ENCODE data around the gene CTNND2.
"Not testable (repeated sequence)": the region's sequence is repeated elsewhere in the genome, so short reads cannot be mapped to it uniquely, and the experiment has no call there.

The CTNND2 gene

DNA sequence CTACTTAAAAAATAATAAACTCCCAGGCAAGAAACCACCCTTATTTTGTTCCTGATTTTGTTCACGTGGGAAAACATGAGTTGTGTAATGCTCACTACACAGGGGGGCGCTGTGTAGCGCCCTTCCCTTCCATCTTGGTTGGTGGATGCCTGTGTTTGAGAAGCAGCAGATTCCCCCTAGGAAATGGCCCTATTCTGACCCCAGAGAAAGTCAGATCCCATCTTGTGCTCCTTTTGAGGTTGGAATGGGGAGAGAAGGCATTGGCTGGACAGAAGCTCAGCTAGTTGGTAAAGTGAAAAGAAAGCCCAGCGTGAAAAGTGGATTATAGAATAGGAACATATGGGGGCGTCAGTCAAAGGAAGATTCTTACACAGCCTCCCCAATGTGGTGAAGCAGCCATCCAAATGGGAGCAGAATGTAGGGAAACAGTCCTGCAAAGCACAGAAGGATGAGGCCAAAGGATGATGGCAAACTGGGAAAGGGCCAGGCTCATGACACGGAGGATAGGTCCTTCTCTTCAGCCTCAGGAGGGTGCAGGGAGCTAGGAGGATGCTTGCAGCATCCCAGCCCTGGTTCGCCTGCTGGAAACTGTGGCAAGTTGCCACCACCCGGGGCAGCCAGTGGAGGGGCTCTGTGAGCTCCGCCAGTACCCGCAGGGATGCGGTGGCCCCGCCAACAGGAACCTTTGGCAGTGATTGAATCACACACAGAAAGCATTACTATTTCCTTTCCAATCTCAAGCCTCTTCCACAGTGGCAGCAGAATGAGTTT is 829.0 kb downstream of the CTNND2 start:
- no peak for DNase-seq (ENCODE audit: low read depth)

DNA sequence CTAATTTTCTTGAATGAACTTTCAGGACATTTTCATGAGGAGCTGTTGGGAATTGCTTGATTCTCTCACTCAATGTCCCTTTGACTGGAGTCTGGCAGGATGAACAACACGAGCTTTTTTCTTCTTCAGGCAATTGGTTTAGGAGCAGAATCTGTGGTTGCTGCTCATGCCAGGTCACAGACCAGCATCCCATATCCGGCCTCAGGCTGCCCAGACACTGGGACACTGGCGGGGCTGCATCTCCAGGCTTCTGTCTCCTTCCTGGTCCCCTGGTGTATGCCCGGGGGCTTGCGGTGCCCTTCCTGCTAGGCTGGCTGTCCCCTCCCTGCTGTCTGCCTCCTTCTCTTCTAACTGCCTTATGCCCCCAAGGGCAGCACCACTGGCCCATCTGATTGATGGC is 831.7 kb downstream of the CTNND2 start:
- DNase-seq (ENCODE audit: low read depth): no peak

DNA sequence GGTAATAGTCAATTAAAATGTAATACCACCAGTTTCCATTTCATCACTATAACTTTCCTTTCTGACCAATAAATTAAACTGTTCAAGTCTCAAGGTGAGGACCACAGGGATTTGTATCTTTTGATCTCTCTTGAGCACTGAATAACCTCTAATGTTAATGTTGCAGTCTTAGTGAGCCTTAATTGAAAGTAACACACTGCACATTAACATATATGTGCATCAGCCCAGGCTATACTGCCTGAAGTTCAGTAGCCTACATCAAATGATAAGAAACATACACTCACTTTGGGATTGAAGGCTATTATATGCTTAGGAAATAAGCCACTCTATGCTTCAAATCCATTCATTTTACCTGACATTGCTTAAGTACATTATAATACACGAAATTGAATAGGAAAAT is 832.2 kb downstream of the CTNND2 start:
- DNase-seq (ENCODE audit: low read depth): no peak

DNA sequence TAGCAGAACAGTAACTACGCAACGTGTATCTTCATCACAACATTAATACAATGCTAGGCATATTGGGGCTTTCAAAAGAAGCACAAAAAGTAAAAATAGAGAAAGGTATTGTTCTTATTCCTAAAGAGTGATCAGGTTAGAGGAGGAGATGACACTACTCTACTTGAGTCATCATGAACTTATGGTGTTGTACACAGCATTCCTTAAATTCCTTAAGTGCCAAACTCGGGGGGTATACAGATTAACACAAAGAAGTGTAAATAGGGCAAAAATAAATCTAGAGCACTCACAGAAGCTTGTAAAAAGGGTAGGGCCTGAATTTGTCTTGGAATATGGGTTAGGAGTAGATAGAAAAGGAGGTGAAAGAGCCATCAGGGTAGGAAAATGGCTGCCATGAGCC is 835.2 kb downstream of the CTNND2 start:
- DNase-seq (ENCODE audit: low read depth): no peak

DNA sequence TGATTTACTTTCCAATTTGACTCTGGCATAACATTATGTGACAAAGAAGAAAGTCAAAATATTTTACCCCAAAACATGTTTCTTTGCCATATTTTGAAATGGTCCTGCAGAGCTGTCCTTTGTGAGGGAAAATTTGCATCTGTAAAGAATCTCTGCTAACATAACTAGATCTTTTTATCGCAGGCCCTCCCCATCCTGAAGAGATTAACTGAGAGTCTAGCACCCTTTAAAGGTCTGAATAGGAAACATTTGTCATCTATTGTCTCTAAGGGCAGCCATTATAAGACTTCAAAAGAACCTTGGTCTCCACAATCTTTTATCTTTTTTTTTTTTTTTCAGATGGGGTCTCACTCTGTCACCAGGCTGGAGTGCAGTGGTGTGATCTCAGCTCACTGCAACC is 838.5 kb downstream of the CTNND2 start:
- DNase-seq (ENCODE audit: low read depth): not testable (repeated sequence)

DNA sequence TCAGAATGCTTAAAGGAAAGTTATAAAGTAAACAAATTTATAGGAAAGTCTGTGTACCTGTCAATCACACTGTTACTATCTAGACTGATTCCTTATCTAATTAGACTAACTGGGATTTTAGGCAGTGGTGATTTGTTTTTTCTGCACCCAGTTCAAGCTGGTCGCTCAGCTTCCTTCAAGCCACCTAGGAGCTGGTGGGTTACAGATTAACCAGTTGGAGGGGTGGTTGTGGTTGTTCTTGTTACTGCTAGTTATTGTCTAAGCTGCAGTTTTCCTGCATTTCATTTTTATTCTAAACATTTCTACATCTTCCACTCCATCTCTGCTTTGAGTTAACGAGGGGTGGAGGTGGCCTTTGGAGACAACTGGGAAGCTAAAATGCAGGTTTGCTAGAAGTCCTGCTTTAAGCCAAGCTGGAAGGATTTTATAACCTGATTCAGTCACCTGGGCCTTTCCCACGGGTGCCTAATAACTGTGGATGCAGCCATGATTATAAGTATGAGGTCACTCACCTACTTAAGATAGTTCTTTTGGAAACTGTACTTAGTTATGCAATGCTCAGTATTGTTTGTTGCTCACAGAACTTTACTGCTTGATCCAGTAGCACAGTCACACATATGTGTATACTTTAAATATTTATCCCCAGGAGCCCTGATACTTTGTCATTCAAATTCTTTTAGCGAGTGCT is 839.3 kb downstream of the CTNND2 start:
- no peak for DNase-seq (ENCODE audit: low read depth)

DNA sequence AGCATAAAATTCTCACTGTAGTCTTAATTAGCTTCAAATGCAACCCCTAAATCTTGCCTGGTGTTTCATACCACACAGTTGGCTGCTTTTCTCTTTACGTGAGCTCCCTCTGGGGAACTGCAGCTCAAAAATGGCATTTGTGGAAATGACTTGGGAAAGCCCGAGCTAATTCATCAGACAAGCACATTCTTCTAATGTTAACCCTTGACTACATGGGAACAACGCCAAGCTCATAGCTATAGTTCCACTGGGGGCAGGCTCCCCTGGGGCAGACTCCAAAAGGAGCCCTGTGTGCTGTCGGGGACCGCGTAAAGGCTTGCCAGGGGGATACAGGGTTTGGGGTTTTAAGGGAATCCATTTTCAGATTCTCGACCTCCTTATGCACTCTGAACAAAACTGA is 841.8 kb downstream of the CTNND2 start:
- DNase-seq (ENCODE audit: low read depth): no peak

DNA sequence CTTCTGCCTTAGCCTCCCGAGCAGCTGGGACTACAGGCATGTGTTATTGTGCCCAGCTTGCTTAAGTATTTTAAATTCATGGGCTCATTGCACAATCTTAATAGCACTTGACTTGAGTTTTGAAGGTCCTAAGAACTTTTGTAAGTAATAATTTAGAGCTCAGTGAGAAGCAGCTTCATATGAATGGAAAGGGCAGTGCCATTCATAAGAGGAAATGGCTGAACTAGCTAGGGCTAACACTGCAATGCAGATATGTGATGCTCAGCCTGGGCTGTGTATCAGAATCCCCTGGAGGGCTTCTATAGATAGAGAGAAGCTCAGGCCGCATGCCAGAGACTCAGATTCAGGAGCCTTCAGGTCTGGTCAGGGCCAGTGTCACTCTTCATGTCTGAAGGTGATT is 847.7 kb downstream of the CTNND2 start:
- DNase-seq (ENCODE audit: low read depth): no peak

DNA sequence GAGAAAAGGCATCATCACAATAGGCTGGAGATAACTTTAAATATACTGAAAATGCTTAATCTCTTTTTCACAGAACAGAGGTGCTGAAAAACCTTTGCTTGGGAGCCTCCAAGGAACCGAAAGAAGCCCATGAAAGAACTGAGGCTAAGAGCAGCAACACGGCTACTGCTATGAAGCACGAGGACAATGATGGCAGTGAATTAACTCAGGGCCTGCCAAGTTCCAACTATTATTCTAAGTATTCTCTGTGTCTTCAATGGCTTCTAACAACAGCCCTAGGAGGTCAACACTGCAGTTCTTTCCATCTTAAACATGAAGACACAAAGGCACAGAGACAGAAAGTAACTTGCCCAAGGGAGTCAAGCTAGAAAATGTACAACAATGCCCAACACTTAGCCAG is 850.2 kb downstream of the CTNND2 start:
- no peak for DNase-seq (ENCODE audit: low read depth)

DNA sequence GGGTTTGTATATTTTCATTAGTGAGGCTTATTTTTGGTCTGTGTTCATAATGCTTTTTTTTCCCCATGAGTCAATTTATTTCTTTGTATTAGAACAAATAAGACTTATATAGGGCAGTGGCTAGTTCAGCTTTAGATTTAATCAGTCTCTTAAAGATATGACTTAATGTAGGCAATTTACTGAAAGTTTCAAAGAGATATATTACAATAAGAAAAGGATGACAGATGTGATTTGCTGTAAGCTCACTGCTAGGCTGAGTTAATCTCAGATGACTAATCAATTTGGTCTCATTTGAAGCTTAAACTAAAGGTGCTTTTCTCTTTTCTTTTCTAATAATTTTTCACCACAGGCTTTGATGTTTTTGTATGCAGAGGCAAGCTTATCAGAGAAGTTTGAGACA is 851.4 kb downstream of the CTNND2 start:
- no peak for DNase-seq (ENCODE audit: low read depth)

DNA sequence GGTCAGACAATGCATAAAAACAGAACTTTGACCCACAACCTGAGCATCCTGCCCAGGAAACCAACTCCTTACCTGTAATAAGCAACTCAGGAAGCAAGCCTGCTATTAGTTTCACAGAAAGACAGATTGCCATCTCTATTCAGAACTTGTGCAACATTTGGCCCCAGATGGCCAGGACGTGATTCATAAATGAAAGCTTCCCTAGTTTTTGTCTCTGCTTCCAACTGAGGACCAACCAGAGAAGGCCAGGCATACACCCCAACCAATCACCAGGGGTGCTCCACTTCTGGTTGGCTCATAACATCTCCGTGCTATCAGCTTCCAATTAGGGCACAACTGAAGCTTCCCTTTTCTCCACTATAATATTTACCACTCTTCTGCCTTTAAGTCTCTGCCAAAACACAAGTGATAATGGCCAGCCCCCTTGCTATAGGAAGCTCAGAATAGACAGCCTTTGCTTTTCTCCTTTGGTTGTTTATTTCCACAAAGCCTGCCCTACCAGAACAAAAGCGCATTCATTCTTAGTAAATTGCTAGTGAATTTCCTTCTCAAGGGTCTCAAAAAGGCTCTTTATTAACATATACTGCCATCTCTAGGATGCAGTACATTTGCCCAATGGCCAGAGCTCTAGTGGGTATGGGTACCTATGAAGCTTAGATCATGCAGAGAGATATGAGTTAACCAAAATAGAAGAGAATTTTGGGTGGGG is 853.5 kb downstream of the CTNND2 start:
- DNase-seq (ENCODE audit: low read depth): no peak

DNA sequence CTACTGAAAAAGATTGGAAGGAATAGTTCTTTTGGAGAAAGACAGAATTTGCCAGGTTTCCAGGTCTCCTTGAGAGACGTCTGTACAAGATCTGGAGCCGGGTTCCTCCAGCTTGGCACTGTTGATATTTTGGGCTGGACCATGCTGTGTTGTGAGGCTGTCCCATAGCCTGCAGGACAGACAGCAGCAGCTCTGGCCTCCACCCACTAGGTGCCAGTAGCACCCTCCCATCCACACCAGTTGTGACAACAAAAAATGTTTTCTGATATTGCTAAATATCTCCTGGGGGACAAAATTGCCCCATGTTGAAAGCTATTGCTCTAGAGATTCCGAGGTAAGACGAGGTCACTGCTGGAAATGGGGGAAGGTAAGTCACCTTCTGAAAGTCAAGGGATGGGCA is 855.5 kb downstream of the CTNND2 start:
- no peak for DNase-seq (ENCODE audit: low read depth)

DNA sequence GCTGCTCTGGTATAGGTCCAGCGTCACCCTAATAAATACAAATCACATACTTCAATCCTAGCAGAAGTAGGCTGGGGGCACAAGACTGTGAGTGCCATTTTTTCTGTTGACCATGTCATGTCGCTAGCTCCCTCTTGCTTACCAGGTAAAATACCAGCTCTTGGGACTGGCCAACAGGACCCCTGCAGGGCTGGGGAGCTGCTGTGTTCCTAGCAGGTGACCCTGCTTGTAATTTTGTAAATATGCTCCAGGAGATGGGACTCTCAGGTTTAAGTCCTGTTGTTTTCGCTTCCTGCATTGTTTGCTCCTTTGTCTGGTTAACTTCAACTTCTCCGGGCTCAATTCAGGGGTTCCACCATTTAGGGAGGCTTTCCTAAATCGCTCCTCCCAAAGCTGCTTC is 856.6 kb downstream of the CTNND2 start:
- DNase-seq (ENCODE audit: low read depth): no peak

DNA sequence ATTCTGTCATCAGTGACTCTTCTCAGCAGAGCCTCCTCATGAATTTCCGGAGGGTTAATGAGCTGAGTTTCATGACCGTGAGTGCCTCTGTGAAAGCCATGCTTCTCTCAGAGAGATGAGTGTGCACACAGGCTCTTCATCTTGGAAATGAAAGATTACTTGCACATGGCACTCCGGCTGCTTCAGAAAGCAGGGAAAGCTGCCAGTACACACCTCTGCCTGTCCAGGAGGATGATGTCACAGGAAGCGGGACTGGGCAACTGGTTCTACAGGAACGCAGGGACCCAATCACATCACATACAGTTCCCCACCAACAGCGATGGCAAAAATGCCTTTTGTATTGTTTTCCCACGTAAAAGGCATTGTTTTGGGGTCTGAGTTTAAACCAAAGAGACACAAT is 857.2 kb downstream of the CTNND2 start:
- DNase-seq (ENCODE audit: low read depth): no peak

DNA sequence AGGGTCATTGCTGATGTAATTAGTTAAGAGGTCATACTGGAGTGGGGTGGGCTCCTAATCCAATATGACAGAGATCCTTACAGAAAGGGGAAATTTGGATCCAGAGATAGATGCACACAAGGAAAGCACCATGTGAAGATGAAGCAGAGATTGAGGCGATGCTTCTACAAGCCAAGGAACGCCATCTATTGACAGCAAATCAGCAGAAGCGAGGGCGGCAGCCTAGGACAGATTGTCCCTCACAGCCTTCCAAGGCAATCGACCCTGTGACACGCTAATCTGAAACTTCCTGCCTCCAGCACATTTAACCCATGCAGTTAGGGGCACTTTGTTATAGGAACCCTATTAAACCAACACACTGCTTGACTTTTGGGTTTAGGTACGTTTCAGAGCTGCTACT is 858.1 kb downstream of the CTNND2 start:
- no peak for DNase-seq (ENCODE audit: low read depth)

DNA sequence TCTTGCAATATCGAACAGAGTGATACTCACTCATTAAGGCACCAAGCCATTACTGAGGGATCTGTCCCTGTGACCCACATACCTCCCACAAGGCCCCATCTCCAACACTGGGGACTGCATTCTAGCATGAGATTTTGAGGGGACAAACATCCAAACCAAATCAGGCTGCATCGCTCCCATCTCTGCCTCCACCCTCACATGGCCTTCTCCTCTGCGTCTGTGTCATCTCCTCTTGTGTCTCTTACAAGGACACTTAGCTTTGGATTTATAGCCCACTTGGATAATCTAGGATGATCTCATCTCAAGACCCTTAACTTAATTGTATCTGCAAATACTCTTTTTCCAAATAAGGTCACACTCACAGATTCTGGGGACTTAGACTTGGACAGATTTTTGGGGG is 858.8 kb downstream of the CTNND2 start:
- DNase-seq (ENCODE audit: low read depth): no peak

DNA sequence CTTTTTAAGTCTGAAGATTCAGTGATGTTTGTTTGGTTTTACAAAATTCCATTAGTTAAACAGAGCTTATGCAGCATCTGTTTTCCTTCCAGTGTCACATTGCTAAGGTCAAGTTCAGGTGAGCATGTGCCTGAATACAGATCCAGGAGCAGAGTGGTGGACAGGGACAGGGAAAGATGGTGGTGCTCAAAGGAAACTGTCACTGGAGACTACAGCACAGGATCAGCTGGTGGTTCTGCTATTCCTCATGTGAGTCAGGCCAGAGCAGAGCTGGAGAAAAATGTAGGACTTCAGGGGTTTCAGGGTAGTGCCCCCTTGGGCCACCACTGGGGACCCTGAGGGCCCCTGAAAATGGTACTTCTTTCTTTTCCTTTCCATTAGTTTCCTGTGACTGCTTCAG is 859.7 kb downstream of the CTNND2 start:
- no peak for DNase-seq (ENCODE audit: low read depth)

DNA sequence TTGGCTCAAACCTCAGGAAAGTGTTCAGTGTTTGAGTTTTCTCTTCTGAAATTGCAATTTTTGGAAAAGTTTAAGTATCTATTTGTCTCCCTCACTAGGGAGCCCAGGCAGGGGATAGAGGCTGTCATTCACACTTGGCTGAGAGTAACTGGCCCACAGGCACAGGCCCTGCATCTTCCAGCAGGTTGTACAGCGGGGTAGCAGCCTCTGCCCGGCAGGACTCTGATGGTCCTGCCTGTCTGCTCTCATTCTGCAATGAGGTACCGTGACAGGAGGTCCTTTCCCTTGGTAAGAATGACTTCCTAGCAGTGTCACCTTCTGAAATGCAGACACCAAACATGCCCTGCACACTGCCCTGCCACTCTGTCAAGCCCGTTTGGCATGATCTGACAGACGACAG is 860.4 kb downstream of the CTNND2 start:
- DNase-seq (ENCODE audit: low read depth): no peak

DNA sequence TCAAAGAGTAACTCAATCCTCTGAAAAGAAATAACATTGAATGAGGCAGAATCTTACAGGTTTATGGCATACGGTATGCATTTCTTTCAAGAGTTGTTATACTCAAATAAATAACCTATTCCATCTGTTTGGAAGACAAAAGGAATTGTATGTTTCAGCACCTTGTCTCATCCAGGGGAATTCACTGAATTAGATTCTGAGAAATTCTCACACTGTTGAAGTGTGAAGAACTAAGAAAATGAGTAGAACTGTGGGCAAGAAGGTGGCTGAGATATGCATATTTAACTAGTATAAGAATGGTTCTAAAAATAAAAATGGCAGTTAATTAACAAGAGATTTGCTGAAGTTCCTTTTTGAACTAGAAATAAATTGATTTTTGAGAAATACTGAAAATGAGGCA is 863.9 kb downstream of the CTNND2 start:
- DNase-seq (ENCODE audit: low read depth): no peak

DNA sequence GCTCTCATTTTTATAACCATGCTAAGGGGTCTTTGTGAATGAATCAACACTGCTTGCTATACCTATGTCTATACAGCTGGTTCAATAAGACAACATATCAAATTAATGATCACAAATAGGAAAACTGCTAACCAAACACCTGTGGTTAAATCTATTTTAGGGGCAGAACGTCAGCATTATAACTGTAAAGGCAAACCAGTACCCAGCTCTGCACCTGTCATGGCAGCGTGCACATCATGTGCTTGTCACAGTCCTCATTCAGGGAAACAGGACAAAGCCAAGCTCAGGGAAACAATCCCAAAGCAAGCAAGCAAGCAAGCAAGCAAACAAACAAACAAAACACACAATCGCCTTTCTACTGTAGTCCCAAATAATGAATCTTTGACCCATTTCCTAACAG is 865.5 kb downstream of the CTNND2 start:
- no peak for DNase-seq (ENCODE audit: low read depth)

DNA sequence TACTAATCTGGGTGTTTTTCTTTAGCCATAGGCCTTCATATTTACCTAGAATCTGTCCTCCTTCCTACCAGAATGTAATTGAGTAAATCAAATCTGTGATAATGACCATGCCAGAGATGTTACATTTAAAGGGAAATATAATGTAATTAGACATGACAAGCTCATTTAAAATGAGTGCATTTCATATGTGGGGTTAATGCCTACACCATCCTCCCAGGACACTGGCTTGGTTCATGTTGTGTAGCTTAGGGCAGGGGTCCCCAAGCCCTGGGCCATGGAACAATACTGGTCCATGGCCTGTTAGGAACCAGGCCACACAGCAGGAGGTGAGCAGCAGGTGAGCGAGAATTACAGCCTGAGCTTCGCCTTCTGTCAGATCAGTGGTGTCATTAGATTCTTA is 866.3 kb downstream of the CTNND2 start:
- DNase-seq (ENCODE audit: low read depth): no peak

DNA sequence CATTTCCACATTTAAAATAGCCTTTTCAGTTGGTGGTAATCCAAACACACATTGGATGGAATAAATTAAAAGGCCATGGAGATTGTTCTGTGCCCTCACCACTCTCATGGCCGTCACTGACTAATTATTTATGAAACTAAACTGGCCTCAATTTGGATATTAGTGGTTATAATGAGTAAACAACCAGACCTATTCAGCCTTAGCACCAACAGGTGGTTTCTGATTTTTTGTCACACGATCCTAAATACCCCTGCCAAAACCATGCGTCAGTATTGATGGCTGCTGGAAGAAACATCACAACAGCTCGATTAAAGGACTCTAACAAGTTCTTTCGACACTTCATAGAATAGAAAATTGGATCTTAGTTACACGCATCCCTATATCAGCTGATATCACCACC is 867.2 kb downstream of the CTNND2 start:
- no peak for DNase-seq (ENCODE audit: low read depth)

DNA sequence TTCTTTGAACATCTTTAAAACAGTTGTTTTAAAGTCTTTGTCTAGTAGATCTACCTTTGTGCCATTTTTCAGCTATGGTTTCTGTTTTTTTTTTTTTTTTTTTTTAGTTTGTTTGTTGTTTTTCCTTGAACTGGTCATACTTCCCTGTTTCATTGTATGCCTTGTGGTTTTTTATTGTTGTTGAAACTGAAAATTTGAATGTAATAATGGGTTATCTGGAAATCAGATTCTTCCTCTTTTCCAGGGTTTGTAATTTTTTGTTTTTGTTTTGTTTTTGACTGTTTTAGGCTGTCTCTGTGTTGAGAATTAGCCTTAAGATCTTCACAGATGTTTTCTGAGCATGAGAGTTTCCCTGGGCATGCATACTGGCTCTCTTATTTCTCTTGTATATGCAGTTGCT is 873.6 kb downstream of the CTNND2 start:
- no peak for DNase-seq (ENCODE audit: low read depth)
